GM21717 (cell line): ENCODE data around the gene NPBWR2.

Experiments used
- ATAC-seq: cut with Tn5 transposase; IDR thresholded peaks from one replicate; pipeline ENCODE4 v1.9.1; 2021; ENCODE audit warnings: mild to moderate bottlenecking, moderate library complexity; ENCODE audit not compliant: unreplicated experiment

The NPBWR2 gene, protein sequence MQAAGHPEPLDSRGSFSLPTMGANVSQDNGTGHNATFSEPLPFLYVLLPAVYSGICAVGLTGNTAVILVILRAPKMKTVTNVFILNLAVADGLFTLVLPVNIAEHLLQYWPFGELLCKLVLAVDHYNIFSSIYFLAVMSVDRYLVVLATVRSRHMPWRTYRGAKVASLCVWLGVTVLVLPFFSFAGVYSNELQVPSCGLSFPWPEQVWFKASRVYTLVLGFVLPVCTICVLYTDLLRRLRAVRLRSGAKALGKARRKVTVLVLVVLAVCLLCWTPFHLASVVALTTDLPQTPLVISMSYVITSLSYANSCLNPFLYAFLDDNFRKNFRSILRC

DNA sequence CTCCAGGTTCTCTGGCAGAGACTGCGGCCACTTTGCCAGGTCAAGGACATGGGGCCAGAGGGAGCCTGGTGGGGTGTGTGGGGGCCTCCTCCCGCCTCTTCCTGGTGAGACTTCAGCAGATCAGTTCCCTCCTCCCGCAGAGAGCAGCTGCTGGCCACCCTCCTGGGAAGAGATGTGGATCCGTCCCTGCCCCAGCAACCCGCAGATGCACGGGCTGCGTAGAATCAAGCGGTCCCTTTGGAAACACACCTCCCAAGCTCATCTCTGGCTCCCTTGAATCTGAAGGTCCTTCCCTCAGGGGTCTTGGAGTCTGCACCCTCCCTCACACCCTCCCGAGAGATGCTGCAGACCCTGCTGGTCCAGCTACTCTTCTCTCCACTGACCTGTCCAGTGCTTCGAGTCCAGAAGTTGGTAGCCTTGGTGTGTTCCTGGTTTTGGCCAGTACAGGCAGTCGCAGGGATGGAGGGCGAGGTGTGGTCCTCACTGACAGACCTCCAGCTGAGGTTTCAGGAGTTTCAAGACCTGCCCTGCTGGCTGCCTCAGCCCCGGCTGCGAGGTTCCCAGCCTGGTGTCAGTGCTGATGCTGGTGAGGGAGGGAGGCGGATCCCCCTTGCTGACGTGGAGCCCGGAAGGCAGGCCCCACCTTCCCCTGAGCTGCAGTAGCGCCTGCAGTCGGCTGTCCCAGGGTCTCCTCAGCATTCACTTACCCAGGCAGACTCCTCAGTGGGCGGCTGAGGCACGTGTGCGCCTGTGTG, at the start of gene NPBWR2:
NPBWR2 (minus strand) TSS at position 585 of the 755 bp plus-strand sequence. CDS start 734 bp downstream, outside the sequence.
- ATAC-seq: no peak

DNA sequence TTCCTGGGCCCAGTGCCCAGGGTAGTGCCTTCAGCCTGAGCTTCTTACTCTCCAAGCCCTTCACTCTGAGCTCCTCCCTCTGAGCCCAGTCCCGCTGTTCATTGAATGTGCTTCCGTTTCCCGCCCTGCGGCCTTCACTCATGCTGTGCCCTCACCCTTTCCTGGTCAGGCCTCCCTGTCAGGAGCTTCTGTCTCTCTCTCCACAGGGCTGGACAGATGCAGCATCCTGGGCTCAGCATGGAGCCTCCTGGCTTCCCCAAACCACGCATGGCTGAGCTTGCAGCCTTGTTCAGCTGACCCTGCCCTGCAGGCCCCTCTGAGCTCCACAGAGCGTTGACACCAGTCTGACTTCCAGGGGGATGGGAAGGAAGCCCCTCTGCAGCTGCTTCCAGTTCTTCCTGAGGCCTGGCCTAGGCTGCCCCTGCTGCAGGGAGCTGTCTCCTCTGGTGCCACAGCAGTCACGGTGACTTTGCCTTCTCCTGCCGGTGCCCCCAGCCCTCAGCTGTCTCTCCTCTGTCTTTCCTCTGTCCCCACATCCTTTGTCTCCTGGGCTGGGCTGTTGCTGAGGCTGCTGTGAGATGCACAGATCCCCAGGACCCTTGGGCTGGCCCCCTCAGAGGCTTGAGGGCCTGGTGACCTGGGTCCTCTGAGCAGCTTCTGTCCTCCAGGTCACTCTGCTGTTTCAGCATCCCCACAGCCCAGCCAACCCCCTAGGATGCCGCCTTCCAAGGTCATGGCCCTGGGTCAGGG, 48.9 kb upstream of the NPBWR2 start:
- no peak for ATAC-seq

DNA sequence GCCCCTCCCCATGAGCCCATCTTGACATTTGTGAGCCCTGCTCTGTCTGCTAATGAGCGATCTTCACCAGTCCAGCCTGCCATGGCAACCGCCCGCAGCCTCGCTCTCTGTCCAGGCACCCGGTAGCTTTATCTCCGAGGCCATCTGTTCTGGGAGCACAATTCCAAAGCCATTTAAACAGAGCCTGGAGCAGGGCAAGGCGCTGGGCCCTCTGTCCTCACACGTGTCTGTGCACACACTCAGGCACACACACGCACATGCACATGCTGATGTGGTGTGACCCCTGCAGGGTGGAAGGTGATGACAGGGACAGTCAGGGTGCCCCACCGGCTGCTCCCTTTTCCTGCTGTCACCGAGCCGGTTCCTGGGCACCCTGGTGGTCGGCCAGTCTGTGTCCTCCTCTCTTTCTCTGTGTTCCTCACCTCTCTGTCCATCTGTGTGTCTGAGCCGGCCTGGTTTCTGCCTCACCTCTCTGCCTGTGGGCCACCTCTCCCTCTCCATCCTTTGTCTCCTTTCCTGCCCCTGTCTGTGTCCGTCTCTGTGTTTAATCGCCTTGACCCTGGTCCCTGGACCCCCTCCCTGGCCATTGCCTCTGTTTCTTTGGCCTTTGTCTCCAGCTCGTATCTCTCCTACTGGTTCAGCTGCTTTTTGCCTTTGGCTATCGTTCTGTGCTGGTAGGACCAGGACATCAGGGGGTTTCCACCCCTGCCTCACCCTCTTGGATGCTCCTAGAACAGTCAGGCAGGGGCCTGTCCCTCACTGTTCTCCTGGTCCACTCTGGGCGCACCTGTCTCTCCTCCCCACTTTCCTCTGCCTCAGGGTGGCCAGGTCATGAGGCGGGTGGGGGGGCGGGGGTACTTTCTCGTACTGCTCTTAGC, 48.1 kb upstream of the NPBWR2 start:
- no peak for ATAC-seq

DNA sequence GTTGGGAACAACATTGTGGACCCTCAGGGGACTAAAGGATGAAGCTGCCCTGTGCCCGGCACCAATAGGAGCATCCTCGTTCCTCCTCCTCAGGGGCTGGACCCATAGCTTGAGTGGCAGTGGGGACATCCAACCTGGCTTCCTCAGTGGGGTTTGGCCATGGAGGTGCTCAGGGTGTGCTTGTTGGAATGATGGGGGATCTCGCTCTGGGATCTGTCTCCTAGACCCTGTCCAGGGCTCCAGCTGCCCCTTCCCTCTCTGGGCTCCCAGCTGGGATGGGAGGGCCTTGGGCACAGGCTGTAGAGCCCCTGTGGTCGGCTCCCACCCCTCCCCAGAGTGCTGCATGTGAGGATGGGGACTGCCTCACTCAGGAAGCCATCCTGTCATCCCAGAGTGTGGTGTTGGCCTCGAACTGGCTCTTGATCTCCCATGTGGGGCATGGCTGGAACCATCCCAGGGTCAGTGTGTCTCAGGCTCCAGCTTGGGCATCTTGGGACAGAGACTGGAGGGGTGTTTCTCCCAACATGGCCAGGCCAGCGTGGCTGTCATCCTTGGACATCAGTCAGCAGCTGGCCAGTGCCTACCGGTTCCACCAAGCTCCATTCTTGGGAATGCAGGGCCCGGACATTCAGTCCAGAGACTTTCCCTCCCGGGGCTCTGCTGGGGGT, 47.4 kb upstream of the NPBWR2 start:
- no peak for ATAC-seq

DNA sequence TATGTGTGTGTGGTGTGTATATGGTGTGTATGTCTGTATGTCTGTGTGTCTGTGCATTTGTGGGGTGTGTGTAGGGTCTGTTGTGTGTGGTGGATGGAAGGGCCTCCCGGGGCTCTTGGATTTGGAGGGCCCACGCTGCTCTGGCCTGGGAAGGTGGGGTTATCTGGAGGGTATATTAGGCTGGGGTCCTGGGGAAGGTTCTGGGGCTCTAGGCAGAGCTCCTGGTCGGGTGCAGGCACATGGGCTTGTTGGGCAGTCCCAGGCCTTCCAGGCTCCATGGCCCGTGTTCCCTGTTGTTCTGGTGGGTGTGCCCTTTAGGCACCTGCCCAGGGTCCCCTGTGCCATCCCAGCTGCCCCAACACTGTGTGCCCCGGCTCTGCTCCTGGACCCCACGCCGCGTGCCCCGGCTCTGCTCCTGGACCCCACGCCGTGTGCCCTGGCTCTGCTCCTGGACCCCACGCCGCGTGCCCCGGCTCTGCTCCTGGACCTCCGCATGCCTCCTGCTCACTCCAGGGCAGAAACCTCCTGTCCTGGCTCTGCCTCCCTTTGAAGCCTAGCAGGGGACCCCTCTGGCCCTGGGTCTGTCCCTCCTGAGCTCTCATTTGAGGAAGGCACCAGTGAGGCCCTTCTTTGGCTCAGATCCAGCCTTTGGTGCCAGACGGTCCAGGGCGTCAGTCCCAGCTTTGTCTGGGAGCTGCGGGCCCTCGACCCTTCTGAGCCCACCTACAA, 46.7 kb upstream of the NPBWR2 start:
- no peak for ATAC-seq

DNA sequence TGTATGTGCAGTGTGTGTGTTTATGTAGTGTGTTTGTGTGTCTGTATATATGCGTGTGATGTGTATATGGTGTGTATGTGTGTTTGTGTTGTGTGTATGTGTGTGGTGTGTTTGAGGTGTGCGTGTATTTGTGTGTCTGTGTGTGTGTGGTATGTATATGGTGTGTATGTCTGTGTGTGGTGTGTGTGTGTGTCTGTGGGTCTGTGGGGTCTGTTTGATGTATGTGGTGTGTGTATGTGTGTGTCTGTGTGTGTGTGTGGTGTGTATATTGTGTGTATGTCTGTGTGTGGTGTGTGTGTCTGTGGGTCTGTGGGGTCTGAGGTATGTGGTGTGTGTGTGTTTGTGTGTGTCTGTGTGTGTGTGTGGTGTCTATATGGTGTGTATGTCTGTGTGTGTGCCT, 46.0 kb upstream of the NPBWR2 start:
- ATAC-seq: no peak

DNA sequence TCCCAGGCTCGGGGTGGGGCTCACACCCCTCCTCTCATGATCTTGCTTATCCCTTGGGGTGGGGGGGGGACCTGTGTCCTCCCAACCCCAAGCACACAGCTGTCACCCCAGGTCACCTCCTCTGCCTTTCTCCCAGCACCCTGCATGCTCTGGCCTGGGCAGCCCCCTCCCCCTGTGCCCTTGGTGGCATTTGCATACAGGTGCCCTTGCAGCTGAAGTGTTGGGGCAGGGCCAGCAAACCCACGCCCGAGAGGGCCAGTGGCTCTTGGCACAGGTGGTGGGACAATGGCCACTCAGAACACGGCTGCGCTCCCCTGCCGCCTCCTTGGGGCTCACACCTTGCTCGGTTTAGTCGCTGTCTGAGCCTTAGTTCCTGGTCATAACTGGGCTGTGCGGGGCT, 45.5 kb upstream of the NPBWR2 start:
- no peak for ATAC-seq

DNA sequence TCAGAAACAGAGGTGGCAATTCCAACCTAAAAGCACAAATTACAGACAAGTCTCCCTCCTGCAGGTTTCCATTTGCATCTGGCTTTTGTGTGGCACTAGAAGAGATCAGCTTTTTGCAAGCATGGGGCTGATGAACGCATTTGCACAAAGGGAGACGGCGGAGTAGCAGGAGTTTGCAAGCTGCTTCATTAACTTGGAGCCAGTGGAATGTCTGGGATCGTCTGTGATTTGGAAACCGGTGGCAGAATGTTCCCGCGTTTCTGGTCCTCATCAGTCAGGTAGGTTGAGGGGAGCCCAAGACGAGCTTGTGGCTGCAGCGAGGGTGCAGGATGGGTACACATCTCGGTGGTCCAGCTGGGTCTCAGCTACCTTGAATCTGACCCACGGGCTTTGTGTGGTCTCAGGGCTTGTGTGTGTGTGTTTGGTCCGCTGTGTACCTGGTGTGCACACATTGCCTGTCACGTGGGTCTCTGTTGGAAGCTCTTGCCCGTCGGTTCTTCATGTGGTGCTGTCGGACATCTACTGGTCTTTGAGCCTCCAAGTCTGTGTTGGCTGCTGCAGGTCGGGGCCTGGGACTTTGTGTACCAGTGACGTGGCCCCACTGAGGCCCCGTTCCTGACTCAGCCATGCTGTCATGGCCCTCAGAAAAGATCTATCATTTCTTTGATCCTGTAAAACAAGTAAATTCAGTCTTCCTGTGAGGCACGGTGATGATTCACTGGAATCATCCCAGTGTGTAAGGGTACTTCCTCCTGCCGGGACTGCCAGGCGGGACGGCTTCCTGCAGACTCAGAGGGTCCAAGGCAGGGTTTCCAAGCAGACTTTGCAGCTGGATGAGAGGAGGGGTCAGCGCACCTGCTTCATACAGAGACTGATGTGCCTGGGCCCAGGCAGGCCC, 44.5 kb upstream of the NPBWR2 start:
- no peak for ATAC-seq

DNA sequence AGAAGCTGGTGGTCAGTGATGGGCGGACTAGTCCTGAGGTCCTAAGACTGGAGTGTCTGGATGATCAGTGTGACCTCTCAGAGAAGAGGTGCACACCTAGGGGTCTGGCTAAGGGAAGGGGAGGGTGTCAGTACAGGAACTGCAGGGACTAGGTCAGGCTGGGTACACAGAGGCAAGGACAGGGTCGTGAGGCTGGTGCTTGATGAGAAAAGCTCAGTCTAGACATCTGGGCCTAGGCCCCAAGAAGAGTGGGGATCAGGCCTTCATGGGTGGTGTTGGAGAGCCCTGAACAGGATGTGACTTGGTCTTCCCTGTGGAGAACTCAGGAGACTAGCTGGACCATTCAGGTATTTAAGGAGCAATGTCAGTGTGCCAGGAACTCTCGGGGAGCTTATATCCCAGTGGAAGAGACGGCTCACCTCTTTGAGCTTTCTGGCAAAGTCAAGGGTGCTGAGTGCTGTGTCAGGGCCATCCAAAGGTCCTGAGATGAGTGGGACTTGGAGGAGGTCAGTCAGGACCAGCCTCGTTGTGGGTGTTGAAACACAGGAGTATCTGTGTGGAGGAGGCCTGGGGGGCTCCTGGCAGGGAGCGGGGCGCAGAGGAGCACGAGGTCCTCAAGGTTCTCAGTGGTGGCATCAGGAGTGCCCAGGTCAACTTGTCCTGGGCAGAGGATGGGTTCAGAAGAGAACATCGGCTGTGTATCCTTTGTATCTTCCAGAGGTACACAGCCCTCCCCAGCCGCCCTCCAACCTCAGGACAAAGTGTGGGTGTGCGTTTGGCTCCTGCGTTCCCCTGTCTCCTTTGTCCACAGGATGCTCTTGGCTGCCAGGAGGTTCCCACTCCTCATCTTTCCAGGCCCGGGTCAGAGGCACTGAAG, 43.6 kb upstream of the NPBWR2 start:
- no peak for ATAC-seq

DNA sequence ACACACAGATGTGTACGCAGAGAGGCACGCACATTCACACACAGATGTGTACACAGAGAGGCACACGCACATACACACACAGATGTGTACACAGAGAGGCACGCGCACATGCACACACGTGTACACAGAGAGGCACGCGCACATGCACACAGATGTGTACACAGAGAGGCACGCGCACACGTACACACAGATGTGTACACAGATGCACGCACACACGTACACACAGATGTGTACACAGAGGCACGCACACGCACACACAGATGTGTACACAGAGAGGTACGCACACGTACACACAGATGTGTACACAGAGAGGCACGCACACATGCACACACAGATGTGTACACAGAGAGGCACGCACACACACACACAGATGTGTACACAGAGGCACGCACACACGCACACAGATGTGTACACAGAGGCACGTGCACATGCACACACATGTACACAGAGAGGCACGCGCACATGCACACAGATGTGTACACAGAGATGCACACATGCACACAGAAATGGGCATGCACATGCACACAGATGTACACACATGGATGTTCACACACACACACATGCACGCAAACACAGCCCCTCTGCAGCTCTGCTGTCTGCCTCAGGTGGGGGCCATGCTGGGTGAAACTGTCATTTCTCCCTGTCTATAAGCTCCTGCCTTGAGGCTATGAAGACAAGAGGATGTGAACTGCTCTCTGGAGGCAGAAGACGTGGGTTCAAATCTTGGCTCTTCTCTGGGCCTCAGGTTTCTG, 42.6 kb upstream of the NPBWR2 start:
- no peak for ATAC-seq

DNA sequence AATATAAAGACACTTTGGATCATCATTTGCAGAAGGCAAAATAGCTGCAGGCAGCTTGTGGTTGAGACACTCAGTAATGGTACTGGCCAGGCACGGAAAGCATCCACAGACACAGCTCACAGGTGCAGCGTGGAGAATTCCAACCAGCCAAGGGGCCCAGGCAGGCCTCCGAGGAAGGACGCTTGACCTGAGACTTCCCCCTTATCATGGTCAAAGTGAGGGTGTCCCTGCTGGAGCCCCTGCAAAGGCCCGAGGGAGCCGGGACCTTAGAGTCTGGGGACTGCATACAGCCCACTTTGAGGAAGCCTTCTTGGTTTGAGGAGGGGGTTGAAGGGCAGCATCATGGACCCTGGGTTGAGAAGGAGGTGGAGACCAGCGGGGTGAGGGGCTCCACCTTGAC, 41.8 kb upstream of the NPBWR2 start:
- ATAC-seq: no peak

DNA sequence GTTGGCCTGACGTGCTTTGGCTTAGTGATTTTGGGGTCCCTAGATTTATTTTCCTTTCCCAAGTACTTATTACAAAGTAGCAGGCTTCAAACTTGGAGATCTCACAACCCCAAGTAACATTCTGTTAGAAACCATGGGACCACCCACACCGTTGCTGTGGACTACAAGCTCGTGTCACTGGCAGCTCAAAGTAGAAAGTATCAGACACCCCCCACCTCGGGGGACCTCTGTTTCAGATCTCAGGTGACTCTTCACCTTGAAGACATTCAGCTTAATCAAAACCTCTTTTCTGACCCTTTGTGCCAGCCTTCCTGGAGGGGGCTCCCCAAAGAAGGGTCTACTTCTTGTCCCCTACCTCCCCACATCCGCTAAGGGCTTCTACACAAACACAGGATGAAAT, 41.2 kb upstream of the NPBWR2 start:
- no peak for ATAC-seq

DNA sequence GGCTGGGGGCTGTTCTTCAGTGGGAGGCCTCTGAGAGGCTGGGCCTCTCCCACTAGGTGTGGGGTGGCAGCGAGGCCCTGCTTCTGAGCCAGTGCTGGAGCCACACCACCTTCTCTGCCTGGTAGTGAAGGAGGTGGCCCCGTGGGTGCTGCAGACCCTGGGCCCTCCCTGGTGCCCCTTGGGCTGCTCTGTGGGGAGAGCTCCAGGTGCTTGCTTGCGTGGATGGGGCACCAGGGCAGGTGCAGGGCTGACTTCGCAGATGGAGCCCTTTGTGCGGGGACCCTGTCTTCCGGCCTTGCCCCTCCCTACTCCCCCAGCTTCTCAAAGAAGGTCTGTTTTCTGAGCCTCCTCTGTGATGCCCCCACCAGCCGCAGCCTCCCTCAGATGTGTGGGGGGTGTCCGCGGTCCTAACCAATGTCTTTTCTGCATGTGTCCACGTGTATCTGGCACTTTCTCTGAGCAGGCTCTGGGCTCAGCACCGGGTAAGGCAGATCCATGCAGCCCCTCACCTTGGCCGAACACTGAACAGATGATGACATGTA, 39.6 kb upstream of the NPBWR2 start:
- ATAC-seq: no peak

DNA sequence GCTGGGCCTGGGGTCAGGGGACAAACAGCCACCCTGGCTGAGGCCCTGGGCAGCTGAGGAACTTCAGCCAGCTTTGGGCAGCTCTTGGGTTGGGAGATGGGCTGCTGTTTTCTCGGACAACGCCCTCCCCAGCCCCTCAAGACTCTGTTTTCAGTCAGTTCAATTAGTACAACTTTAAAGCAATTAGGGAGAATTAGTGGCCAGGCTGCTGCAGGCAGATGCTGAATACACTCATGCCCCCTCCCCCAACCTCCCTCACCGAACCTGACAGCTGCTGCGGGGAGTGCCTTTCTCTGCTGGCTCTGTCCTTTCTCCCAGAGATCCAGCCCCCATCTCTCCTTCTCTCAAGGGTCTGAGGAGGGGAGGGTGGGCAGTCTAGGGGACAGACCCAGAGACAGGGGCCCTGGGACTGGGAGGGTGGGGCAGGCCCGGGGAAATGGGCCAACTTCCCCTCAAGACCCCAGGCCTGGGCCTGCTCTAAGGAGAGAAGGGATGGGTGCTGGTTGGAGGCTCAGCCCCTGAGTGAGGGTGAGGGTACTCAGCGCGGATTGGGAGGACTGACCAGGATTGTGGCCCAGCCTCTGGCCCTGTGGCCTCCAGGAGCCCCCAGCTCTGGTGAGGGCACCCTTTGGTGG, 39.1 kb upstream of the NPBWR2 start:
- ATAC-seq: no peak

DNA sequence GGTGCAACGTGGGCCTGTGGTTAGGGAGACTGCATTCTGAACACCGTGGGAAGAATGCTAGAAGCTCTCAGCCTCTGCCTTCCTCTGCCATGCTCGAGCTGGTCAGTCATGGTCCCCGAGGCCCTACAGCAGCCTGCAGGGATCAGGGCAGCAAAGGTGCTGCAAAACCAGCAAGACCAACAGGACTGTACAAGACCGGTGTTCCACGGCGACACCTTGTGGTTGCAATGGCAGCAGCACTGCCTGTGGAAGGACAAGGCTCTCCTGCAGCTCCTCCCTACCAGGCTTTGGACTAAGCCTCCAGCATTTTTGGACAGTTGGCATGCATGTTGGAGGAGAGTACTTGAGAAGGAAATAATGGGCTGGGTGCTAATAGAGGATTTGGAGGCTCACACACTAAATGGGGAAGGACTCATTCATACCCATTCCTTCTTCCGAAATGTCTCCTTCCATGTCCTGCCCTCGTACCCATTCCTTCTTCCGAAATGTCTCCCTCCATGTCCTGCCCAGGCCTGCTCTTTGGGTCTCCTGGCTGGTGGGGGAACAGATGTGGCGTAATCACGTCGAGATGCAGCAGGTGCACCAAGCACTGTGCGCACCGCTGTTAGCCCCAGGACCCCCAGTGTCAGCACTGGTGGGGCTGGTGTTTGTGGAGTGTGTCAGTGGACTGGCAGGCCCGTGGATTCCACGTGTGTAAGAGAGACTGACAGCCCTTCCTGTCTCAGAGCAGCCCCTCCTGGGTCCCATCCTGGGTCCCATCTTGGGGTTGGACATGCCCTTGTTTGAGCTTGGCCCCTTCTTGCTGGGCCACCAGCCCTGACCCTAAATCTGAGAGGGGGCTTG, 38.3 kb upstream of the NPBWR2 start:
- no peak for ATAC-seq
